Ammon's horn (tissue), 1 donor: Measurements from ENCODE around the gene MOB4.

Experiments used
- DNase-seq: peaks from one replicate; pipeline ENCODE4 v3.0.0-alpha.2; 2016; ENCODE audit warnings: low spot score

Gene MOB4

GRCh38 chr2:197591339-197592072, 75.6 kb downstream of the MOB4 start:
- no peak for DNase-seq

GRCh38 chr2:197596766-197597165, 80.9 kb downstream of the MOB4 start:
- DNase-seq: peak; percentile 60

DNA sequence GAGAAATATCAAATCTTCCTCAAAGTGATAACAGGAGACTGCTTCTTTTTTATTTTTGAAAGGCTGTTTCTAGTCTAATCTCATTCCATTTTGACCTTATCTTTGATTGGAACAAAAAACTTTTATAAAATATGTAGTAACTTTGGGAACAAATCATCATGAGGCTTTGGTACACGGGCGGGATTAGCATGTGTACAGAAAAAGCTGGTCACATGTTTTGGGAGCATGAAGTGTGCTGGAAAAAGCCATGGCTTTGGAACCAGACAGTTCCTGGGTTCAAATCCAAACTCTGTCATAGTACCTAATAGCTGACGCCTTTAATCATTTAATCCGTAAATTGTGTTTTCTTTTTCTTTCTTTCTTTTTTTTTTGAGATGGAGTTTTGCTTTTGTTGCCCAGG, 81.3 kb downstream of the MOB4 start:
- DNase-seq: no peak

DNA sequence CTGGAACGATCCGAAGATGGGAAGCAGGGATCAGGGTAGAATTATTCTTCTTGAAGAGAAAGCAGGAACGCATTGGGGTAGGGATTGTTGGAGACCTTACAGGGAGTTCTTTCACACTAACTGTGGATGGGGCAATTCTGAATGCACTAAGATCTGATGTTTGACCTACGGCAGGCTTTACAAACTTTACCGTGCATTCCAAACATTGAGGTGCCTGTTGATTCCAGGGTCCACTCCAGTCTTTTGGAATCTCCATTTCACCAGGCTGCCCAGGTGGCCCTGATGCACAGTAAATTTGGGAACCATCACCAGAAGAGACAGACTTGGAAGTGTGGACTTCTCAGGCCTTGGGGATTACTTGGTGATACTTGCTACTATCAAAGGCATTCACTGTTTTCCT, 82.6 kb downstream of the MOB4 start:
- DNase-seq: no peak

DNA sequence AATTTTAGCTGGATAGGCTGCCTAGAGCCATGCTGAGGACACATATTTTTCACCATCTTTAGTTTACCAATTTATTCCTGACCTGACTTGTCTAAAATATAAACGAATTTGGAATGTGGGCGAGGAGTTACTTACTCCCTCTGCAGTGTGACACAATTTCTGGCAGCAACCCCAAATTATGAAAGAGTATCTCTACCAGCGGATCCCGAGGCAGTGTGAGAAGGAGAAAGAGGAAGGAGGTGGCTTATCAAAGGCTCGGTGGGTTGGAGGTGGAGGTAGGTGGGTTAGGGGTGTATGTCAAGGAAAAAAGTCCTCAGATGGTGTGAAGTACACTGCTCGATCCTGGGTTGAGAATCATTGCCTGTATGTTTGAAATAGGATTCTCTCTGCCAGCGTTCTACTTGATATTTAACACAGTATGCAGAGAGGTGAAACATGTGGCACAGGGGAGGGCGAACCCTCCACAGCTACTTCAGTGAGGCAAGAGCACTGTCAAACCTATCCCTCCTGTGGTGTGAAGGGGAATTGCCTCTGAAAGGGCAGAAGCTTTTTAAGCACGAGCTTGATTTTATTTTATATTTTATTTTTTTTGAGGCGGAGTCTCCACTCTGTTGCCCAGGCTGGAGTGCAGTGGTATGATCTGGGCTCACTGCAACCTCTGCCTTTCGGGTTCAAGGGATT, 83.6 kb downstream of the MOB4 start:
- peak; percentile 52 for DNase-seq

GRCh38 chr2:197600306-197600705, 84.4 kb downstream of the MOB4 start:
- DNase-seq: no peak

DNA sequence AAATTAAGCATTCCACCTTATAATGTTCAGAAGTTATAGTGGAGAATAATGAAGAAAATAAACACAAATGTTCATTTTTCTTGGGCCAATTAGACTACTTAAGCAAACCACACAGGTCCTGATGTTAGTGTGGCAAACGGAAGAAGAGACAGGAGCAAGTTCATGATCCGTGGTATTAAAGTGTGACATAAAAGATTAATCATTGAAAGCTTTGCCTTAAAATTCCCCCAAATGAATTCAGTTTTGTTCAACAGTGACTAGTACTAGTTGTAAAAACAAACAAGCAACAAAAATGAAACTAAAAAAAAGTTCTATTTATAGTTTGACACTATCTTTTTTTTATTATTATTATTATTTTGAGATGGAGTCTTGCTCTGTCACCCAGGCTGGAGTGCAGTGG, 85.9 kb downstream of the MOB4 start:
- DNase-seq: no peak
